Activated effector memory CD4-positive, alpha-beta T cell treated with anti-CD3 and anti-CD28 coated beads, Interleukin-2, amount 50 U/mL, for 16 hours (primary cell): ENCODE data around the gene MGAT5B.

Experiments used
- DNase-seq: peaks from one replicate; pipeline ENCODE4 v3.0.0-alpha.2; 2020

MGAT5B gene

DNA sequence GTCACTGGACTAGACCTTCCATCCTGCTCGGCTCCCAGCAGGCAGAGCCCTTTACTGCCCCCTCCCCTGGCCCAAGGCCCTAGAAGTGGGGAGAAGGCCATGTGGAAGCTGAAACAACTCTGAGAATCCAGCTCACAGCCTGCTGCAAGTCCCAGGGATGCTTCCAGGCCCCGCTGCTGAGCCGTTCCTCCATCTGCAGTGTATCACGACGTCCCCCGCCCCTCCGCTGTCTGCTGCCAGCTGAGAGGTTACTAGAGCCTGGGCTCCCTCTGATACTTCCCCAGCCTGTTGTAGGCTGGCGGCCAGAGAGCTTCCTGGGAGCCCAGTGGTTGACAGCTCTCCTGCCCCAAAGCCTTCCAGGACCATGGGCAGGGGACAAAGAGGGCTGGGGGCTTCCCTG is 118.2 kb downstream of the MGAT5B start:
- no peak for DNase-seq

DNA sequence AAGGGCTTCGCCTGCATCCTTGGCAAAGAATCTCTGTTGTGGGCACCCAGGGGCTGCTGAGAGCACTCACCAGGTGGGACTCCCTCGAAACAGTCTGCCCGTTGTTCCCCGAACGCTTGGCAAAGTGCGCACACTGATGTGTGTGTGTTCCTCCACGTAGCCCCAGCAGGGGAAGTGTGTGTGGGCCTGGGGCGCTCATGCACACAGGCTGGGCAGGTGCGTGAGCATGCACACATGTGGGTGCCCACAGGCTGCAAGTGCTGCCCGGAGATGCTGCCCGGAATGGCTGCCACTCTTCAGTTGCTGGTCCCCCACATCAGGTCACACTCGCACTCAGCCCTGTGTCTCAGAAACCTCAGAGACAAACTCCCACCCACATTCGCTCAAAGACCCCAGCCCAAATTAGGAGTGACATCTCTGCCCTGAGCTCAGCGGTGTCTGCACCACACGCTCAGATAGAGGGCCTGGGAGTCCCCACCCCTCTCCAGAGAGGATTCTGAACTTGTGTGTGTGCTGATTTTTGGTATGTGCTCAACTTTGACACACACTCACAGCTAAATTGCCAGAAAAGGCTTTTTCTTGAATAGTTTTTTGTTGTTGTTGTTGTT is 119.4 kb downstream of the MGAT5B start:
- no peak for DNase-seq

DNA sequence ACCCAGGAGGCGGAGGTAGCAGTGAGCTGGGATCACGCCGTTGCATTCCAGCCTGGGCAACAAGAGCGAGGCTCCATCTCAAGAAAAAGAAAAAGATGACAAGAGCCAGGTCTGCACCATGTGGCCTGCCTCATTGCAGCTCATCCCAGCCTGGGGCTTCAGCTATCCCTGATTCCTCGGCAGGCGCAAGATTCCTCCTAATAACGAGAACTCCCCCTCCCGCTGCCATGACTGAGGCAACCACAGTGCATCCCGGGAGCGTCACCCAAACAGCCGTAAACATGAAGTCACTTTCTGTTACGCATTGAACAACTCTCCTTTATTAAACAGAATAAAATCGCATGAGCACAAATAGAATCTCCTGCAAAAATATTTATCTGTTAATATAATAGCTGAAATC is 120.6 kb downstream of the MGAT5B start:
- no peak for DNase-seq

GRCh38 chr17:76989519-76989918 is 121.3 kb downstream of the MGAT5B start:
- no peak for DNase-seq

DNA sequence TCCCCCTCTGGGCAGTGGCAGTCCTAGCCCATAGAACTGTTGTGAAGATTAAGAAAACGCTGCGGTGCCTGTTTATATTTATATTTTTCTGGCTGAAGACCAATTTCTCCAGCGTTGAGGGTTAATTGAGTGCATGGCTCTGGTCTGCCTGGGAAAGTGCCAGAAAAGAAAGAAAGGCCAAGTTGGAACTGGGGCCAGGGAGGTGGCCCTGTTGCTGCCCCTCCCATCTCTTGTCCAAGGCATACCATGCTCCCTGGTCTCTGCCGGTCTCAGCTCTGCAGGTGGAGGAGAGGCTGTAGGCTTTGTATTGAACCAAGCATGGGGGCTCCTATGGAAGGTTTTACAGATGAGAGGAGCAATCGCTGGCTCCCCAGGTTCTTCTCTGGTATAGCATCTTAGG is 124.7 kb downstream of the MGAT5B start:
- no peak for DNase-seq

DNA sequence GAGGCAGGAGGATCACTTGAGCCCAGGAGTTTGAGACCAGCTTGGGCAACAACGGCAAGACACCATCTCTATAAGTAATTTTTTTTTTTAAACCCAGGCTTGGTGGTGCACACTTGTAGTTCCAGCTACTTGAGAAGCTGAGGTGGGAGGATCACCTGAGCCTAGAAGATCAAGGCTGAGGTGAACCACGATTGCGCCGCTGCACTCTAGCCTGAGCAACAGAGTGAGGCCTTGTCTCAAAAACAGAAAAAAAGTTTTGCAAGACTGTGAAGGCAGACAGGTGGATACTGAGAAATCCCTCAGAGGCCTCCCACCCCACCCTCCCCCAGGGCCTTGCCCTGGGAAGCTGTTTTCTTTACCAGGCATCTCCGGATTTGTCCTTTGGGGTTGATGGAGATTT is 125.4 kb downstream of the MGAT5B start:
- no peak for DNase-seq

GRCh38 chr17:76994237-76994637 is 126.0 kb downstream of the MGAT5B start:
- DNase-seq, result no peak

GRCh38 chr17:76995387-76996105 is 127.3 kb downstream of the MGAT5B start:
- DNase-seq, result no peak

DNA sequence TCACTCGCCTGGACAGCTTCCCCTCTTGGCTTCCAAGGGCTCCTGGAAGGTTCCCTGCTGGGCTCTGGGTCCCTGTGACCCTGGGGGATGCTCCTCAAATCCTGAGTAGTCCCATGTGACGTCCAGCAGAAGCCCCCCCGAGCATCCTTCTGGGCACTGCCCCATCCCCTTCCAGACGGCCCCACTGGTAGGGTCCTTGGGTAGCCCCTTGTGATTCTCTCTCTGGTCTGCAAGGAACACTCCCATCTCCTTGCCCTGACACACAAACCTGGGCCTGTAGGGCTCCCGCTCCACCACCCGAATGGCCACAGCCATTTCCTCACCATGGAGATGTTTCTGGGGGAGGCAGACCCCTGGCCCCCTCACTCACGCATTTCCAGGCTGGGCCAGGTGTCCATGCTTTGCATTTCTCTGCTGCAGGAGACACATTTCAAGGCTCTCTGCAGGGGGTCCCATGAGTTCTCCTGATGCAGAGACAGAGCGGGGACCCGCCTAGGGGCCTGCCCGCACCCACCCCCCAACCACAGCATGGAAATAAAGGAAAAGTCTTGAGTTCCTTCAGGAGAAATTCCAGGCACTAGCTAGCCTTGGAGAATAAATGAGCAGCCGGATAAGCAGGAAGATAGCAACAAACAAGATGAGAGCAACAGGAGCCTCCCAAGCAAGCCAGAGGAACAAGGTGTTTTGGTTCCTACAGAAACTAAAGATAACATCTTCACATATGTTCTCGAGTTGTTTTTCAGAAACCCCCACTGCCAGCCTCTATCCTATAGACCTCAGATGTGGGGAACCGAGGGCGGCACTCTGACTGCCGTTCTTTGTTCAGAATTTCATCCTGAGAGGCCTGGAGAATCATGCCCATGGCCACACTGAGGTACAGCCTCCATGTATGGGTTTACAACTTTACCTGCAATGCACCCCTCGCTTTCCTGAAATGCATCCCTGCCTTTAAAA is 128.8 kb downstream of the MGAT5B start:
- DNase-seq, result peak; percentile 64

GRCh38 chr17:76997981-76998531 is 129.9 kb downstream of the MGAT5B start:
- DNase-seq, result peak; percentile 72

DNA sequence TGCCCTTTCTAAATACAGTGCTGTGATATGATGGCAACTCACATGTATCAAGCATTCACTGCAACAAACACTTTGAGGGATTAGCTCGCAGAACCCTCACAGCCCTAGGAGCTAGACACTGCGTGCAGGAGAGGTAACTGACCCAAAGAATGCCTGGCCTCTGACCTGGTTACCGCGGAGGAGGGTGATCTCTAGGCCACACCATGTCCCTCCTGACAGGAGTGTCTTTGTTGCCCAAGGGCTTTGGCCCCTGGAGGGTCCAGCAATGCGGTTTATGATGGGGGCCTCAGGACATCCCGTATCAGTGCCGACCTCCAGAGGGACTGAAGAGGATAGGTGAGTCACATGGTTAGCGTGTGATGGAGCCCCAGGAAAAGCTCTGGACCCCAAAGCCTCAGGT is 130.6 kb downstream of the MGAT5B start:
- no peak for DNase-seq
